Dermis blood vessel endothelial cell (primary cell): ENCODE results near the gene NEK4. TPM values are rescaled to one million over a fixed set of nuclear protein-coding genes. Genes with fewer than 3 reads are reported as not detected.
"Not testable (repeated sequence)": the region's sequence is repeated elsewhere in the genome, so short reads cannot be mapped to it uniquely, and the experiment has no call there.

Experiments
- DNase-seq: peaks from one replicate; pipeline ENCODE4 v3.0.0; 2010
- total RNA-seq: library from RNA; depleted of rRNA; stranded (reverse); fragments of >200 nt; gene quantifications from 2 replicates; pipeline ENCODE4 v1.2.3, GENCODE V29; 2014

The NEK4 gene
- total RNA-seq, 1 donor from 2014 or later = 14.3 TPM

GRCh38 chr3:52695798-52696671 lies 74.7 kb downstream of the NEK4 start:
- no peak for DNase-seq

GRCh38 chr3:52694528-52695189 lies 76.1 kb downstream of the NEK4 start:
- DNase-seq = no peak

DNA sequence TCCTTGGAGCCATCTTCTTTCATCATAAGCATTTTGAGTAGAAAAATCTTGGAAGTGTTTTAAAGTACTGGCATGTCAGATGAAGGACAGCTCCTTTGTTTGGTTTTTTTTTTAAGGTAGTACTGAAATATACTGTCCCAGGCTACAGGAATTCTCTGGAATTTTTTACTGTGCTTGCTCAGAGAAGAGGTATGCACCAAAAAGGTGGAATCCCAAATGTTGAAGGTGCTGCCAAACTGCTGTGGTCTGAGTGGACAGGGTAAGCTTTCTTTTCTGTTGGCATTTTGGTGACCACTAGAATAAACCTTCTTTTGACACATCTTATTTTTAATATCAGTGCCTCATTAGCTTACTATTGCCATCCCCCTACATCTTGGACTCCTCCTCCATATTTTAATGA lies 77.7 kb downstream of the NEK4 start:
- no peak for DNase-seq

- no peak for DNase-seq
Measured at GRCh38 chr3:52690560-52690959, 80.2 kb downstream of the NEK4 start.

DNA sequence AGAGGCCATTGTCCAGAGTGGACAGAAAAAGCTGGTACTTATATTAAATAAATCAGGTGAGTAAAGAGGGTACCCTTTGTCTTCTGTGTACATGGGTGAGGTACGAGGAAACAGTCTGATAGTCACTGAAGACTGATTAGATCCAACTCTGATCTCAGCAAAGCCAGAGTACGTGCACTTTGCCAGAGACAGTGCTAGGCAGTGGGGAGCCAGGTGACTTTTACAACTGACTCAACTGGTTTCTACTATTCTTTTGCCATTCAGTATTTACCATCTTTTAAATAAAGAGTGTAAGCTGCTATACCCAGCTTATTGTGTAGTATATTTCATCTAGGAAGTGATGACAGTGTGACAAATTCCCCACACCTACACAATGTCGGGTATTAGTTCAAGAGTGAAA lies 81.6 kb downstream of the NEK4 start:
- no peak for DNase-seq

DNA sequence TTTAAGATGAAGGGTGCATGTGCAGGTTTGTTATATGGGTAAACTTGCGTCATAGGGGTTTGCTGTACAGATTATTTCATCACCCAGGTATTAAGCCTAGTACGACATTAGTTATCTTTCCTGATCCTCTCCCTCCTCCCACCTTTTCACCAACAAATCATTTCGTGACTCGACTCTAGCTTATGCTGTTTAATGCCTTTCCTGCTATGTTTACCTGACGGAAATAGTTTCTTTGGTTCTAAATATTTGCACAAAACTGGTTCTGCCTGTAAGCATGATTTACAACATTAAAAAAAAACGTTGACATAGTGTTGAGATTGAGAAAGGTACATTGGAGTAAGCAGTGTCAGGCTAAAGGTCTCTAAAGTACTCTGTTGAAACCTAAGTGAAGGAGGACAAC lies 82.5 kb downstream of the NEK4 start:
- DNase-seq = no peak

DNA sequence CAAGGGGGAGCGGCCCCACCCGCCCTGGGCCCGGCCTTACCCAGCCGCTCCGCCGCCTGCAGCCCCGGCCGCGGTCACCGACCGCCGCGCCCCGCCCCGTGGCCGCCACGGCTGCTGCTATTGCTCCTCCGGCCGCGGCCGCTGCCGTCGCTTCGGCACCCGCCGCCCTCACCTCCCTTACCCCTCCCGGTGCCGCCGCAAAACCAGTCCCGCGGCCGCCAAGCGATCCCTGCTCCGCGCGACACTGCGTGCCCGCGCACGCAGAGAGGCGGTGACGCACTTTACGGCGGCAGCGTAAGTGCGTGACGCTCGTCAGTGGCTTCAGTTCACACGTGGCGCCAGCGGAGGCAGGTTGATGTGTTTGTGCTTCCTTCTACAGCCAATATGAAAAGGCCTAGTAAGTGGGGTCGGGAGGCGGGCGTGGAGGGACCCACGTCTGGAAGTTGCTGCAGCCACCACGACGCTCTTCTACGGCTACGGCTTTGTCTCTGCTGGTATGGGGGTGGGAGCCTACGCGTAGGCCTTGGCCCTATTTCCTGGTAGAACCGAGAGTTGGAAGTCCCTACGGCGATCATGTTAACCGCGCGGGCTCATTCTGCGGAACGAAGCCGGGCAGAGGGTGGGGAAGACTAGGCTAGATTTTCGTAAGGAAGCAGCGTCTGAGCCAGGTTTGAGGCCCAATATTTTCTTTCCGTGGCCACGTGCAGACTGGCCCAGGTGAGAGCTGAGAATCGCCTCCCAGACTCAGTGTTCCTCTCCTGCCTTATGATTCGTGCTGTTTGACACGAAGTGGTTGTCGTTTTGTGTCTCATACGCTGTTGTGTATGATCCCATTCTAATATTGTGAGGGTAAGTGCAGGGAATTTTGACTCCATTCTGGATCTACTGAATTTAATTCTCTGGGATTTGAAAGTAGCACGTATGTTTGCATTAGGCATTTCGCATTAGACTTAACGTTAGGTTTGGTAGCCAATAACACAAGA lies 84.7 kb downstream of the NEK4 start, which contains the start of the genes GNL3 and PBRM1:
Gene GNL3 (plus strand): TSS at position 324 of the 983 bp plus-strand sequence. CDS start 61 bp downstream, at position 385.
Gene PBRM1 (minus strand): TSS at position 205 of the 983 bp plus-strand sequence.
- peak; percentile 97 for DNase-seq

- DNase-seq = peak; percentile 79
Measured at GRCh38 chr3:52685285-52685708, 85.4 kb downstream of the NEK4 start.

- no peak for DNase-seq
Measured at GRCh38 chr3:52684184-52684583, 86.6 kb downstream of the NEK4 start.

GRCh38 chr3:52683611-52684010 lies 87.1 kb downstream of the NEK4 start:
- DNase-seq = no peak

DNA sequence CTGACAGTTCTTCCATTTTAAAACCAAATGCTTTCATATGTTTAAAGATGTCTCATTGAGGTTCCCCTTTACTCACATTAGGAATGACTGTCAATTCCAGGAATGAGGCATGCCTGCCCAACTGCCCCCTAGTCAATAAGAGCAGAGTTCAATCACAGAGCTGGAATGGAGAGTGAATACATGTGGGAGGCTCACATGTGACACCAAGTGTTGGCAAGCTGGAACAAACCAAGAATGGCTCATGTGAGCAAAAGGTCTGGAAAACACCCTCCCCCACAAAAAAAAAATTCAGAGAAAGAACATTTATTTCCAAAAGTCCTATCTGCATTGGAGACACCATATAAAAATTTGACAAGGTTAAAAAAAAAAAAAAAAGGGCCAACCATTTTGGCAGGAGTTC lies 88.7 kb downstream of the NEK4 start:
- peak; percentile 72 for DNase-seq

GRCh38 chr3:52681596-52681995 lies 89.1 kb downstream of the NEK4 start:
- no peak for DNase-seq

DNA sequence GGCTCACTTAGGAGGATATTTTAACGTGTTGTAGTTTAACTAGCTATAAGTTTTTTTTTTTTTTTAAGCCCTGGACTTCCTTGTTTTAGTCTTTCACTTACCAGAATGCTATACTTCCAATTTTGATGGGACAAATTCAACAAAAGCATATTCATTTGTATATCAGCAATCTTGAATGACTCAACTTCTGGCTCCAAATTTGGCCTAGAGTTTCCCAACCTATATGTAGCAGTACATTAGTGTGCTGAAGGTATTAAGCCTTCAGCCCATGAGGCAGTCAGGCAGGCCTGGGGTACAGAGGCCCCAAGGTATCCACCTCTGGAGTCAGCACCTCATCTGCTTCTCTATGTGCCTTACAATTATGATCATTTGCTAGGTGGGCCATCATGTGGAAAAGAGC lies 90.9 kb downstream of the NEK4 start:
- DNase-seq = no peak

- no peak for DNase-seq
Measured at GRCh38 chr3:52679199-52679538, 91.6 kb downstream of the NEK4 start.

GRCh38 chr3:52678265-52679198 lies 92.2 kb downstream of the NEK4 start:
- no peak for DNase-seq

- not testable (repeated sequence) for DNase-seq
Measured at GRCh38 chr3:52676201-52676600, 94.5 kb downstream of the NEK4 start.

- DNase-seq = no peak
Measured at GRCh38 chr3:52671676-52672075, 99.1 kb downstream of the NEK4 start.

GRCh38 chr3:52670621-52671521 lies 99.9 kb downstream of the NEK4 start:
- DNase-seq = peak; percentile 95

DNA sequence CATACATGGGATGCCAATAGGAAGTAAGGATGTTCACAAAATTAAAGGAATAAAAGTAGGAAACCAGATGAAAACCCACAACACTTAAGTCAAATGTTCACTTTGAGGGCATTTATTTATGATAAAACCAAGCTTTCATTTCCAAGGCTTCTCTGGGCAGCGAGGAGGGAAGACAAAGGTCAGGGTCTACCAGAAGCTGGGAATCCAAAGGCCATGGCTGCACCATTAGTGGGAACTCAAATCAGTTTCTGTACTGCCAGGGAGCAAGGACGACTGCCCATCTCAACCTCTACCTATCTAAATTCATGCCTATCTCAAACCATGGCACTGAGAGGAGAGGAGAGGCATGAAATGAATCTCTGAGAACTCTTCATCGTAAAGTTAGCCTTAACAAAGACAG lies 107.6 kb downstream of the NEK4 start:
- DNase-seq = no peak

GRCh38 chr3:52660046-52660445 lies 110.7 kb downstream of the NEK4 start:
- DNase-seq = no peak
